GM18499 (cell line): Measurements from ENCODE around the gene UNC50.
"Not testable (repeated sequence)": the region's sequence is repeated elsewhere in the genome, so short reads cannot be mapped to it uniquely, and the experiment has no call there.

Experiments
- ATAC-seq: cut with Tn5 transposase; IDR thresholded peaks from one replicate; pipeline ENCODE4 v1.9.1; 2021; ENCODE audit warnings: moderate number of reproducible peaks; ENCODE audit not compliant: insufficient read depth, unreplicated experiment

UNC50 gene

DNA sequence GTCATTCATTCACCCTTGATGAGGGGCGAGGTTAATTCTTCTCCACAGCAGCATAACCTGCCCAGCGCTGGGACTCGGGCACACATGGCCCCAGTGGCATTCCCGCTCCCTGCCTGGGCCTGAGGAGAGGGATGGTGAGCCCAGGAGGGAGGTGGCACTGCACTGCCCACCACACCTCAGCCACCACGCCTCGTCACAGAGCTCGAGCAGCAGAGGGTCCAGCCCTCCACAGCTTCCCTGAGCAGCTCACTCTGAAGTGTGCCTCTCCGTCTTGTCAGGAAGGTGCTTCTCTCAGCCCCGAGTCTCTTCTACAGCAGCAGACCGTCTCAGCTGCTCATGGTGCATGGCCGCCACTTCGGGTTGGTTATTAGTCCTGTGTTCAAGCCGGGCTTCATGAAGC, 35.0 kb upstream of the UNC50 start:
- no peak for ATAC-seq

DNA sequence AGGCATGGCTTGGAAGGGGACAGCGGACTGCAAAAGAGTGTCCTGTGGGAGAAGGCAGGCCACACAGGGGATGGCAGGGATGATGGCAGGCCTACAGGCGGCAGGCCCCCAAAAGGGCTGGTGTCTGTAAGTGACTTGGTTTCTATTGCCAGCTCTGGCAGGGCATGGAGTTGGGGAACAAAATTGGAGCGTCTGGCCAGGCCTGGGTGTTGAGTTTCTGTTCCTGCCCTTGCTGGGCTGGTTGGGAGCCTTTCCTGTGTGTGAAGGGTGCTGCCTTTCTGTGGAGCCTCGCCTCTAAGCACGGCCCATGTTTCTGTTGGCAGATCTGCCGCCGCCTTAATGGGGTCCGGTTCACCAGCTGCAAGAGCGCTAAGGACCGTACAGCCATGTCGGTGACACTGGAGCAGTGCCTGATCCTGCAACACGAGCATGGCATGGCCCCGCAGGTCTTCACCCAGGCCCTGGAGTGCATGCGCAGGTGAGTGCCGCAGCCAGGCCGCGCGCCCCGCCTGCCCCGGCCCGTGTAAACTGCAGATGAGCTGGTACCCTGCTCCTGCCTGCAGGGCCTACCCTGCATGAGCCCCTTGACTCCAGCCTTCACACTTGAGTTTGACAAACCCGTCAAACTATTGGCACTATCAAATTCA, 31.6 kb upstream of the UNC50 start:
- no peak for ATAC-seq

DNA sequence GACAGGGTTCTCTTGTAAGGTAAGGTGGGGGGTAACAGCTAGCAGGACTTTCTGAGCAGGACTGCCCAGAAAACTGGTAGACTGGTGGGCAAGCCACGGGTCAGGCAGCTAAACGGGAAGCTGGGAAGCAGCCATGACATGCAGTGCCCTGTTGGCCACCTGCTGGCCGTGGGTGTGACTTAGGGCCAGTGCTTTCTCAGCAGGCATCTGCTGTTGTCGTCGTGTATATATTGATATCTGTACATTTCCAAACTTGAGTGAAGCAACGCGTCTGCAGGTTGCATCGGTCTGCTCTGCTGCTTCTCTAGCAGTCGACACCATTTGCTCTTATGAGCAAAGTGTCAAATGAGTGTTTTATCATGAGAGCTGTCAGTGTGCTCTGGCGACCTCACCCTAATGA, 31.1 kb upstream of the UNC50 start:
- no peak for ATAC-seq

DNA sequence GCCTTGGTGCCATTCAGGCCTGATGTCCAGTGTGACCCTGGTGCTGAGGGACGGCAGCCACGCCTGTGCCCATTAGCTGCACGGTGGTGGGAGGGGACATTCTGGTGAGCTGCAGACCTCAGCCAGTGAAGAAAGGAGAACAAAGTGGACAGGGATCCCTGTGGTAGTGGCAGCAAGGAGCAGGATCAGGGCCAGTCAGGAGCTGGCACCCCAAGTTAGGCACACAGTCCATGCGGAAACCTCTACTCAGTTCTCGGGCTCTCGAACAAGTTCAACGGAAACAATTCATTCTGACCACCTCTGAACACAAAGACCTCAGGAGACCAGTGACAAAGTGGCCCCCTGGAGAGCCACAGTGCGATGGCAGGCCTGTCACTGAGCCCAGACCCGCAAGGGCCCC, 30.2 kb upstream of the UNC50 start:
- no peak for ATAC-seq

DNA sequence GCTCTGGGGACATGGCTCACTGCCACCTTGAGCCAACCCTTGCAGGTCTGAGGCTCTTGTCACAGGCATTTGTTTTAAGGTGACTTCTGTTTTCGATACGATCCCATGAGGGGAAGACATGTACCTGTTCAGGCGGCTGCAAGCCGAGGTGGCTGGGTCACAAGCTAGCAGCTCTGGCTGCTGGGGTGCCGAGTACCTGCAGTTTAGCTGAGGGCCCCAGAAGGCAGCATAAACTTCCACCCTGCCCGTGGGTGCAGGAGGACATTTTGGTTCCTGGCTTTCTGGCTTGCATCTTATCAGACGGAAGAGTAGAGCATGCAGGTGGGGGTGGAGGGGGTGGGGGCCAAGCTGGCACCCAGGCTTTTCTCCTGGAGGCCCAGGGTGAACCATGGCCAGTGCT, 28.5 kb upstream of the UNC50 start:
- no peak for ATAC-seq

DNA sequence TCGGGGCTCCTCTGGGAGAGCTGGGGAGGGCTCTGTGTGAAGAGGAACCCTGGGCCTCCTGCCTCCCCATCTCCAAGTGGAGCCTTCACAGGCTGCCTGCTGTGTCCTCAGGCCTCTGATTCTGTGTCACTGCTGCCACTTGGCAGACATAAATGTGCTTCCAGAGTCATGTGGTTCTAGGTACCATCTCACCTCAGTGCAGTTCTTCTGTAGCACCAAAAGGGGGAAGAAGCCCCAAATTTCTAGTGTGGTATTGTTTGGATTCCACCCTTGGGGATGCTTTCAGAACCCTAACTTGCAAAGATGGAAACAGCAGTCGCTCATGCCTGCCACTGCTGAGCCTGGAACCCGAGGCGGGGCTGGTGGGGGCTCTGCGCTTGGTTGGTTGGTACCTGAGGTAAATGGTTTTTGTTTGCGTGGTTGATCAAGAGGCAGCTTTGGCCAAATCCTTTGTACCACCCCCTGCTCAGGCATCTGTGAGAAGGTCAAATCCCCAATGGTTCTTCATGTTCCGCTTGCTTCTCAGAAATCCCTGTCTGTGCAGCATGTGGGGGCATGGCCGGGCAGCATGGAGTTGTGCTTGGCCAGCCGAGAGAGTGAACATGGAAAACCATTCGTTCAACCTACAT, 27.6 kb upstream of the UNC50 start:
- ATAC-seq, result no peak

DNA sequence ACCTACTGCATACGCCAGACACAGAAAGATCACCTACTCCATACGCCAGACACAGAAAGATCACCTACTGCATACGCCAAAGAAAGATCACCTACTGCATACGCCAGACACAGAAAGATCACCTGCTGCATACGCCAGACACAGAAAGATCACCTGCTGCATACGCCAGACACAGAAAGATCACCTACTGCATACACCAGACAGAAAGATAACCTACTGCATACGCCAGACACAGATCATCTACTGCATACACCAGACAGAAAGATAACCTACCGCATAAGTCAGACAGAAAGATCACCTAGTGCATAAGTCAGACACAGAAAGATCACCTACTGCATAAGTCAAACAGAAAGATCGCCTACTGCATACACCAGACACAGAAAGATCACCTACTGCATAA, 25.9 kb upstream of the UNC50 start:
- no peak for ATAC-seq

DNA sequence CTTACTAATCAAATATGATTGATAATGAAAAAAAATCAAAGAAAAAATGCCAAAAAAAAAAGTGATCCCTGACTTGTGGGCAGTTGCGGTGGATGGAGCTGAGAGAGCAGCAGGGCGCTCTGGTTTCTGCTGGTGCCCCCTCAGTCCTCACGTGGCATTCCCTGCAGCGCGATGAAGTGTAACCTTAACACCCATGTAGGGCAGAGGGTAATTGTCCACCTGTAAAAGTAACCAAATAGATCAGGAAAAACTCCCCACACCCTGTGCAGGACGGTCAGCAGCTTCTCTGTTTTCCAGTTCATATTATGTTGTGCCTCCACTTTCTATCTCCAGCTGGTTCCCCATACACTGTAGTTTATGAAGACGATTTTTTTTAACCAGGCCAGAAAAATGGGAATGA, 25.1 kb upstream of the UNC50 start:
- no peak for ATAC-seq

DNA sequence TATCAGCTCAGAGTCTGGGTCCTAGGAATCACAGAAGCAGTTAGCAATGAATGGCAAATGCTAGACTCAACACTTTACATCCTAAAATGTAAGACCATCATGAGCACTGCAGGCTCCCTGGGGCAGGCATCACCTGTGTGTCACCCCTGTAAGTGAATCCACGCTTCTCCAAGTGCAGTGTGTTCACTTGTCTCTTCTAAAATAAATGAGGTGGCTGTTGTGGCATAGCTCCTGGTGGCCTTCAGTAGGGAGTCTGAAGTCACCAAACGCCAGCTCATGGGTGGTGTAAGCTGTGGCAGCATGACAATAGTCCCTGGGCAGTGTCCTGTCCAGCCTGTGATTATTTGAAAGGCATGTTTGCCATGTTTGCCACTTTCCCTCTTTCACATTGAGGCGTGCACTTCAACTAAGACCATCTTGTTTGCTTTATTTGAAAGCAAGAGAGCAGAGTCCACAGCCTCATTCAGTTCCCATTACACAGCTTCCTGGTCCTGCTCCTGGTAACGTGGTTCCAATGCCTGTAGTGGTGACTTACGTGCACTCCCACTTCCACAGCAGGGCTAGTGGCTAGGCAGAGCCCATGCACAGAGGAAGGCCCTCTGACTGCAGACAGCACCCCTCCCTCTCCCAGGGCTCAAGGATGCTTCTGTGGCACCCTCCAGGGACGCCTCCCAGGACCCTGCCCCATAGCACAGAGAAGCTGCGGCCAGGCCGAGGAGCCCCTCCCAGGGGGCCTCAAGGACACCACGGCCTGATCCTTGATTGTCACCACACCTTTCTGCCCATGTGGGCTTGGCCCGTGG, 24.4 kb upstream of the UNC50 start:
- ATAC-seq, result no peak

DNA sequence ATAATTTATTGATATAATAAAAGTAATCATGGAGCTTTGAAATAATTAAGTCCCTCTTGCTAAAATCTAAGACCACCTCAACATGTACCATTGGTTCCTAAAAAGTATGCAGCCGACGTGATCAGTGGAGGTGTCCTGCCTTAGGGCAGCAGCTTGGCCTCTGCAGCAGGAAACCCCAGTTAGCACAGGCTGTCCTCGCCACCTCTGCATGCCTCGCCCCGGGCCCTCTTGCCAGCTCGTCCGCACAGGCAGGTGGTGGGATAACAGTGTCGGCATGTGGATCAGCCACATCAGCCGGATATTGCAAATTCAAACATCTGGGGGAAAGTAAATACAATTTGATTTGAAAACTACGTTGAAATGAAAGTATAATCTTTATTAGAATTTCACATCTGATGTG, 23.0 kb upstream of the UNC50 start:
- no peak for ATAC-seq

DNA sequence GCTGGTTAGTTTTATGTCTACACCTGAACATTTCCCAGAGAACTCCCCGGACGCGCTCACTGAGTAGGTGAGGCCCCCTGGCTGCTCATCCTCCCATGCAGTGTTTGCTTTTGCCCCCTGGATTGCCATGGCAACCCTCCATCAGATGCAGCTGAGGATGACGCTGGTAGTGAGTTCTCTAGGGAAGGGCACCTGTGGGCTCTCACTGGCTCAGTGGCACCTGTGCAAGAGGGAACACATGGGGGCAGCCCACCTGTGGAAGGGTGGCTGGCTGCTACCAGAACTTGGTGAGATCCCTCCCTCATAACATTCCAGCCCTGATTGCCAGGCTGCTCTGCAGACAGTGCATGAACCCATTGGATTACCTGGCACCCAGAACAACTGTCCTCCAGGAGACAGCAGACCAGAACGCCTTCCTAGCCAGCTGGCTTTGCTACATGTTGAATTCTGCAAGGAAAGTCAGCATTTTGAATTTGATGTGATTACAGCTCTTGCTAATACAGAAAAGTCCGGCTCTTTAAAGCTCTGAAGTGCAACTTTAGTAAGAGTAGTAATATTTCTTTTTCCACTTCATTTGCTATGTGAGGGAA, 21.7 kb upstream of the UNC50 start:
- no peak for ATAC-seq

DNA sequence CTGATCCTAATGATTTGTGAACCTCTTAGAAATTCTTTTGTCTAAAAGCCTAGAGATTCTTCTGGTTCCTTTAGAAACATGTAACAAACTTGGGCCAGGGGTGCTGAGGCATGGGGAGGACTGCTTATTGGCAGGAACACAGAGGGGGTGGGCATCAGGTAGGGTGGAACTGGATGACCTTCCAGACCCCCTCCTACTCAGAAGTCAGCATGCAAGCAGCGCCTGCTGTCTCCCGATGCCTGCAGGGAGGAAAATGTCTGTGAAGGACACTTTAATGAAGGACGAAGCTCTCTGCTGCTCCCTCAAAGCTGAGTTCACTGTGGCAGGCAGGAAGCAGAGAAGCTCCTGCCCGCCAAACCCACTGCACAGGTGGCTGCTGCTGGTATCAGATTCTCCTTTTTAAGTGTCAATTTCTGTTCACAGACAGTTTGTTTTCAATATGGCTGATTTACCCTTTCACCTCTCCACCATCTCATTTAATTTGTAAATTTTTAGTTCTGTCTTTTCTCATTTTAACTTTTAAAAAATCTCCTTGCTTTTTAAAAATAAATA, 19.4 kb upstream of the UNC50 start:
- no peak for ATAC-seq

DNA sequence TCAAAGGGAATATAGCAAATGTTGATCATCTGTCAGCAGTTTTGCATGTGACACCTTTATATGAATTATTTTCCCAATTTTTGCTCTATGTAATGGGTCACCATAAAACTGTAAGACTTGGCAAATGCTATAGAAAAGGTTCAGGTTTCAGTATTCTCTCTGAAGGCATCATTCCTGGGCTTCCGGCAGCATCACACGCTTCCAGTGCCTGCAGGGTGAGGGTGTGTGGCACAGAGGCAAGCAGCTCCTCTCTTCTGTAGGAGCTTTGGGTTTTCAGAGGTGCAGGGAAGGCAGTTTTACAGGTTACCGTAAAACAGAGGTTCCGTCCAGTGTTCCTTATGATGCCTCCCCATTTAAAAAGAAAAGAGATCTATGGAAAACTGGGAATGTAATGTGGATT, 18.9 kb upstream of the UNC50 start:
- no peak for ATAC-seq

DNA sequence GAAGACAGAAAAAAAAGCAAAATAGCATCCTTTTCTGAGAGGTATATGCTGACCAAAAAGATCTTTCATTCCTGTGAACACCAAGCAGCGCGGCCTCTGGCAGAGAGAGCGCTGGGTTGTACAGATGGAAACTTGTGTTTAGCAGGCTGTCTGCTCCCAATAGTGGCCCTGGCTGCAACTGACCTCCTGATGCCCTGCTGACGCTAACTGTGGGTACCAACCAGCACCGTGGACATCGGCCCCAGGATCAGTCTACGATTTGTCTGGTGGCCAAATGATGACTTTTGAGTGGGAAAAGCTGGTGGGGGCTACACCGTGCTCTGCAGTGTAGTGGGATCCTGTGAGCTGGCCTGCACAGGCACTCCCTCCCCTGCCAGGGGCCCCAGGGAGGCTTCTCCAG, 15.8 kb upstream of the UNC50 start:
- no peak for ATAC-seq

DNA sequence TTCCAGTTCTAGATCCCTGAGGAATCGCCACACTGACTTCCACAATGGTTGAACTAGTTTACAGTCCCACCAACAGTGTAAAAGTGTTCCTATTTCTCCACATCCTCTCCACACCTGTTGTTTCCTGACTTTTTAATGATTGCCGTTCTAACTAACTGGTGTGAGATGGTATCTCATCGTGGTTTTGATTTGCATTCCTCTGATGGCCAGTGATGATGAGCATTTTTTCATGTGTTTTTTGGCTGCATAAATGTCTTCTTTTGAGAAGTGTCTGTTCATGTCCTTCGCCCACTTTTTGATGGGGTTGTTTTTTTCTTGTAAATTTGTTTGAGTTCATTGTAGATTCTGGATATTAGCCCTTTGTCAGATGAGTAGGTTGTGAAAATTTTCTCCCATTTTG, 13.7 kb upstream of the UNC50 start:
- not testable (repeated sequence) for ATAC-seq

DNA sequence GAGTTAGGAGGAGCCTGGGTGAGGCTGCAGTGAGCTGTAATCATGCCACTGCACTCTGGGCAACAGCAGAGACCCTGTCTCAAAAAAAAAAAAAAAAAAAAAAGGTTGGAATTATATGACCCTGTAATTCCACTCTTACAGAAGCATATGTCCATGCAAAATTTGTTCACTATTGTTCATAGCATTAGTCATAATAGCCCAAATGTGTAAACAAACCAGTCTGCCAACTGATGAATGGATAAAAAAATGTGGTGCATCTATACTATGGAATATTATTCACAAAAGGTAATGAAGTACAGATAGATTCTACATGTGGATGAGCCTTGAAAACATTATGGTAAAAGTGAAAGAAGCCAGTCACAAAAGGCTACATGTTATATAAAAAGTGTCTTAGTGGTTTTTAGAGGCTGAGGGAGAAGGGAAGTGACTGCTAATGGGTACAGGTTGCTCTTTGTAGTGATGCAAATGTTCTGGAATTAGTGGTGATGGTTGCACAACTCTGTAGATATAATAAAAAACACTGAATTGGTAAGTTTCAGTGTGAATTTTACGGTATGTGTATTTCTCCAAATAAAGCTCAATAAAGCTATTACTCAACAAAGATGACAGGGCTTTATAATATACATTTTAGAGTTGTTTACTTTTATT, 9.5 kb upstream of the UNC50 start:
- ATAC-seq, result no peak

DNA sequence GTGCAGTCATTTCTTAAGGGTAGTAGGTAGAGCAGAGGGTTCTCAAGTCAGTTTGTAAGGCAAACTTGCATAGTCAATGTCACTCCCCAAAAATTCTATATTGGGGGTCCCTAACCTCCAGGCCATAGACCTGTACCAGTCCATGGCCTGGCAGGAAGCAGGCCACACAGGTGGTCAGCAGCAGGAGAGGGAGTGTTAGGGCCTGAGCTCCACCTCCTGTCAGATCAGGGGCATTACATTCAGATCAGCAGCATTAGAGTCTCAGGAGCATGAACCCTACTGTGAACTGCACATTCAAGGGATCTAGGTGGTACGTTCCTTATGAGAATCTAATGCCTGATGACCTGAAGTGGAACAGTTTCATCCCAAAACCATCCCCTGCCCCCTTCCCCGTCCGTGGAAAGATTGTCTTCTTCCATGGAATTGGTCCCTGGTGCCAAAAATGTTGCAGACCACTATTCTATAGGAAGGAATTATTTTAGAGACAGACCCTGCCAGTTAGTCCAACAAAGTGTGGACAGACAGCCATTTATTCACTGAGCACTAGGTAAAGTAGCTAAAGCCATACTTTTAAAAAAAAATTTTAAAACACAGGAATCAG, 6.8 kb upstream of the UNC50 start:
- ATAC-seq, result no peak

DNA sequence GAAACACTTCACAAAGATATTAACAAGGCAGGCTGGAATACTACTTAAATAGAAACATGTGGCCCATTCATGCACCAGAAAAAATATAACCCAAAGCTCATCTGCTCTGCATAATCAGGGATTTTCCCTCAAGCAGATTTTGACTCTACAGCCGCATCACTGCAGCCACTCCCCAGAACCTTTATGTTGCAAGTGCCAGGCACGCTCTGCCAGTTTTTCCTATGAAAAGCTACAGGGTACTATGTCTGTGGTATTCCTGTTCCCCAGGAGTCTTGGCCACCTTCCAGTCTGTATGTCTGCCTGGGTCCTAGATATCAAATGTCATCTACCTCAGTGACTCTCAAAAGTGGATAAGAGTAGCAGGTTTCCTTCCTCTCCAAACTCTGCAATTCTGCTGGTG, 3.8 kb upstream of the UNC50 start:
- no peak for ATAC-seq

DNA sequence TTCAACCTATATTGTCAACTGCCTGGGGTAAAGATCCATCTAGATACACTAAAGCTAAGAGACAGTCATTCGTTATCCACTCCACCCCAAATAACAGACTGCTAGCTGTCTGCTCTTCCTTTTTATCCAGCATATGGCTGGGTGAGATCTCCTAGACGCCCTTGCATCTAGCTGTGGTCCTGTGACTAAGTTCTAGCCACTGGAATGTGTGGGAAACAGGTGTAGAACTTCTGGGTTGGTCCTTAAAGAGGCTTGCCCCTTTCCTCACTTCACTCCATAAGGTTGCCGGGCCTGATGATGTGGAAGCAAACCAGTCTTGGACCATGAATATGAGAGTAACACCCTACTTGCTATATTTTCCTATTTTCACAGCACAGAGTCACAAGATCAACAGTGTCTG, 3.3 kb upstream of the UNC50 start:
- ATAC-seq, result no peak

DNA sequence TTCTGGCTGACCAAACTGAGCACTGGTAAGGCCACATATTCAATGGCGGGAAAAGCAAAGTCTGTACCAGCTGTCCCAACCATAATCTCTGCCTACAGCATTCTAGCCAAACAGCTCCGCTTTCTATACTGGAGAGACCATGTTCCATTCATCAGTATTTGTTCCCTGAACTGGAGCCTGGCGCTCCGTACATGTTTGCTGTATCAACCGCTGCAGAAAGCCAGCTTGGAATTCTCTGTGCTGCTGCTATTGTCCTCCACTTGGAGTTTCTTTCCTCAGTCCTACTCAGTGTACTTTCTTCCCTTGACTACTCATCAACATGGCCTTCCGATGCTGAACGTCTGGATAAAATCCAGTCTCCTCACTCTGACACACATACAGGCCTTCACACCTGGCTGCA, 2.0 kb upstream of the UNC50 start:
- no peak for ATAC-seq
